Measurements from ENCODE around the gene RSPH9.
A peak's percentile ranks its signal among the peaks of the same experiment; 100 is the strongest.

RSPH9 gene

GRCh38 chr6:43644940-43645612, at the start of gene RSPH9:
Gene RSPH9 (plus strand): TSS chr6:43645036. CDS start chr6:43645099, 63 bp downstream.
- DNase-seq = peak; percentile 81

GRCh38 chr6:43600595-43600994, 44.2 kb upstream of the RSPH9 start:
- no peak for DNase-seq

GRCh38 chr6:43604174-43604573, 40.7 kb upstream of the RSPH9 start:
- DNase-seq = no peak

GRCh38 chr6:43606019-43606418, 38.8 kb upstream of the RSPH9 start:
- DNase-seq = no peak

- peak; percentile 84 for DNase-seq
Measured at GRCh38 chr6:43608310-43608763, 36.5 kb upstream of the RSPH9 start.

- peak; percentile 50 for DNase-seq
Measured at GRCh38 chr6:43608807-43609206, 36.0 kb upstream of the RSPH9 start.

- no peak for DNase-seq
Measured at GRCh38 chr6:43609402-43609801, 35.4 kb upstream of the RSPH9 start.

GRCh38 chr6:43610431-43610830, 34.4 kb upstream of the RSPH9 start:
- no peak for DNase-seq

- no peak for DNase-seq
Measured at GRCh38 chr6:43613721-43614395, 31.0 kb upstream of the RSPH9 start.

- DNase-seq = no peak
Measured at GRCh38 chr6:43614396-43614730, 30.5 kb upstream of the RSPH9 start.

GRCh38 chr6:43616725-43617472, 27.9 kb upstream of the RSPH9 start:
- peak; percentile 37 for DNase-seq

- DNase-seq = no peak
Measured at GRCh38 chr6:43621078-43621835, 23.6 kb upstream of the RSPH9 start.

GRCh38 chr6:43621836-43622180, 23.0 kb upstream of the RSPH9 start:
- no peak for DNase-seq

GRCh38 chr6:43622541-43622940, 22.3 kb upstream of the RSPH9 start:
- no peak for DNase-seq

GRCh38 chr6:43623880-43624785, 20.7 kb upstream of the RSPH9 start:
- no peak for DNase-seq

GRCh38 chr6:43624786-43625288, 20.0 kb upstream of the RSPH9 start:
- DNase-seq = no peak

GRCh38 chr6:43625393-43625992, 19.3 kb upstream of the RSPH9 start:
- no peak for DNase-seq

GRCh38 chr6:43627008-43627825, 17.6 kb upstream of the RSPH9 start:
- peak; percentile 78 for DNase-seq

GRCh38 chr6:43628393-43629103, 16.3 kb upstream of the RSPH9 start:
- DNase-seq = peak; percentile 80

GRCh38 chr6:43629104-43629504, 15.7 kb upstream of the RSPH9 start, which contains the start of gene GTPBP2:
Gene GTPBP2 (minus strand): TSS chr6:43629264. CDS start chr6:43629162, 102 bp downstream.
- DNase-seq = peak; percentile 99

Measured in hematopoietic multipotent progenitor cell treated with erythropoietin and hydrocortisone succinate and interleukin-3 and kit ligand, for 6 days (in vitro differentiated cells).